Left cardiac atrium (tissue), 4 donors: ENCODE measurements around the gene STN1. TPM values are rescaled to one million over a fixed set of nuclear protein-coding genes. Genes with fewer than 3 reads are reported as not detected.

Experiments used
- ATAC-seq, 2 donors: fragments of 200-7000 bp; cut with Tn5 transposase; one replicate each; pipeline ENCODE4 v1.9.1; 2020; ENCODE audit warnings: mild to moderate bottlenecking in 2 of 2, moderate library complexity in 2 of 2
- DNase-seq: peaks from one replicate; pipeline ENCODE4 v3.0.0-alpha.2; 2020
- intact Hi-C, 2 donors: fragments of 100-400 bp; cut with DNase I; formaldehyde crosslinking; loops; one replicate each; pipeline versions ENCODE4 v1.14.1 to v1.15.1; 2022 to 2023
- total RNA-seq, 2 donors: library from RNA; stranded (reverse); fragmentation: NEBNext Ultra II Directional; extraction: Animal tissue kit (Norgen Biotek cat#: 25700); gene quantifications; one replicate each; pipeline ENCODE4 v1.2.1, GENCODE V29; 2021
- donor health status: DM: no; HTN: yes; CAD: no.
- donor health status: DM: no; HTN: yes; CAD: no; lungs with severe emphysema.
- donor health status: DM: yes; HTN: yes; CAD: no.
- donor health status: Dilated cardiomyopathy.

STN1 gene
- total RNA-seq, 2 donors from 2014 or later = 26.7 to 28.5 TPM

GRCh38 chr10:103931603-103932002 is 13.6 kb upstream of the STN1 start:
- no peak for DNase-seq
- ATAC-seq = no peak
- intact Hi-C loops = no loop called here

- intact Hi-C loops = no loop called here
- ATAC-seq (no peak), DNase-seq (no peak)
These were observed 12.9 kb upstream of the STN1 start for GRCh38 chr10:103930881-103931280.

GRCh38 chr10:103930449-103930848 is 12.5 kb upstream of the STN1 start:
- intact Hi-C loops = no loop called here
- ATAC-seq (no peak), DNase-seq (no peak)

- ATAC-seq = peak; percentile 34 to 81
- intact Hi-C loops = no loop called here
- no peak for DNase-seq
These were observed 11.5 kb upstream of the STN1 start for GRCh38 chr10:103929381-103929921.

GRCh38 chr10:103928784-103929183 is 10.8 kb upstream of the STN1 start:
- intact Hi-C loops = no loop called here
- no peak for DNase-seq
- ATAC-seq = no peak

- intact Hi-C loops = no loop called here
- DNase-seq (no peak), ATAC-seq (no peak)
These were observed 8.8 kb upstream of the STN1 start for GRCh38 chr10:103926722-103927319.

GRCh38 chr10:103925591-103925990 is 7.6 kb upstream of the STN1 start:
- no peak for DNase-seq
- ATAC-seq = no peak
- intact Hi-C loops = no loop called here

GRCh38 chr10:103923502-103923901 is 5.5 kb upstream of the STN1 start:
- no peak for ATAC-seq
- intact Hi-C loops = loop anchor here in 1 of 2 donors (5.0 kb wide), 1 partner anchor 39 kb away; no protein-coding TSS in a partner anchor
- DNase-seq = no peak

GRCh38 chr10:103922659-103923058 is 4.7 kb upstream of the STN1 start:
- intact Hi-C loops = loop anchor here in 1 of 2 donors (5.0 kb wide), 1 partner anchor 40 kb away; no protein-coding TSS in a partner anchor
- DNase-seq = no peak
- ATAC-seq = no peak

- ATAC-seq = no peak
- intact Hi-C loops = loop anchor here in 1 of 2 donors (5.0 kb wide), 1 partner anchor 41 kb away; no protein-coding TSS in a partner anchor
- no peak for DNase-seq
These were observed 3.8 kb upstream of the STN1 start for GRCh38 chr10:103921750-103922195.

GRCh38 chr10:103921248-103921647 is 3.3 kb upstream of the STN1 start:
- intact Hi-C loops = loop anchor here in 1 of 2 donors (5.0 kb wide), 1 partner anchor 41 kb away; no protein-coding TSS in a partner anchor
- ATAC-seq = no peak
- DNase-seq = no peak

- DNase-seq = no peak
- no peak for ATAC-seq
- intact Hi-C loops = loop anchor here in 1 of 2 donors (5.0 kb wide), 1 partner anchor 43 kb away; no protein-coding TSS in a partner anchor
These were observed 1.7 kb upstream of the STN1 start for GRCh38 chr10:103919648-103920025.

GRCh38 chr10:103917302-103918052 is 507 bp downstream of the STN1 start:
- intact Hi-C loops = no loop called here

GRCh38 chr10:103916876-103917275 is 1.1 kb downstream of the STN1 start:
- intact Hi-C loops = no loop called here
- DNase-seq = no peak
- no peak for ATAC-seq

More at GRCh38 chr10:103917302-103918052, 507 bp downstream of the STN1 start:
- ATAC-seq (peak; percentile 39 to 60), DNase-seq (peak; percentile 64)

GRCh38 chr10:103916254-103916653 is 1.7 kb downstream of the STN1 start:
- intact Hi-C loops = no loop called here
- no peak for ATAC-seq
- DNase-seq = no peak

- intact Hi-C loops = no loop called here
- ATAC-seq = no peak
- no peak for DNase-seq
These were observed 2.2 kb downstream of the STN1 start for GRCh38 chr10:103915796-103916195.

GRCh38 chr10:103912759-103913158 is 5.2 kb downstream of the STN1 start:
- intact Hi-C loops = no loop called here
- no peak for DNase-seq
- no peak for ATAC-seq

GRCh38 chr10:103911021-103911459 is 6.9 kb downstream of the STN1 start:
- no peak for DNase-seq
- no peak for ATAC-seq
- intact Hi-C loops = no loop called here

- ATAC-seq (no peak), DNase-seq (no peak)
- intact Hi-C loops = no loop called here
These were observed 7.5 kb downstream of the STN1 start for GRCh38 chr10:103910442-103911012.

- intact Hi-C loops = no loop called here
- ATAC-seq (no peak), DNase-seq (no peak)
These were observed 12.5 kb downstream of the STN1 start for GRCh38 chr10:103905441-103905840.
